IMR-90 (cell line): ENCODE results near the gene BCAS3. TPM values are rescaled to one million over a fixed set of nuclear protein-coding genes. Genes with fewer than 3 reads are reported as not detected.

Source experiments
- ATAC-seq: fragments of 200-7000 bp; cut with Tn5 transposase; 2 replicates; pipeline ENCODE4 v1.9.1; 2020; ENCODE audit warnings: low read depth, mild to moderate bottlenecking, moderate library complexity
- BruUV-seq: library from RNA; stranded (reverse); fragments of 400-500 nt; replicated peaks from 2 replicates; lab custom pipeline; 2021; lab: Mats Ljungman, UMichigan
- CTCF ChIA-PET: fragments of 300-600 bp; formaldehyde crosslinking; extraction: SDS; loops from one replicate; lab custom pipeline; 2021; ENCODE audit warnings: antibody characterized with exemption; lab: Yijun Ruan, JAX
- POLR2A ChIA-PET: fragments of 300-600 bp; sonication (Branson Sonifier 250); formaldehyde crosslinking; loops from one replicate; lab custom pipeline; 2022; ENCODE audit warnings: antibody characterized with exemption; ENCODE audit not compliant: unreplicated experiment; lab: Charles Lee
- DNase-seq: peaks from one replicate; pipeline ENCODE4 v3.0.0; 2013
- H2AFZ ChIP-seq: replicated peaks from 2 replicates; pipeline ENCODE3; 2013; ENCODE audit warnings: low read length, mild to moderate bottlenecking; ENCODE audit not compliant: poor library complexity
- H2AK5ac ChIP-seq: 2 replicates; pipeline ENCODE4 v1.6.1; 2013; ENCODE audit warnings: low read depth, low read length, inconsistent platforms
- H2AK9ac ChIP-seq: replicated peaks from 2 replicates; pipeline ENCODE3; 2013; ENCODE audit warnings: mild to moderate bottlenecking, low read depth, low read length, moderate library complexity; ENCODE audit not compliant: poor library complexity
- H2BK120ac ChIP-seq: 2 replicates; pipeline ENCODE4 v1.6.1; 2013; ENCODE audit warnings: low read depth, low read length, inconsistent platforms
- H2BK15ac ChIP-seq: 3 replicates; pipeline ENCODE4 v1.6.1; 2013; ENCODE audit warnings: low read depth, low read length, inconsistent platforms
- H2BK20ac ChIP-seq: 2 replicates; pipeline ENCODE4 v1.6.1; 2013; ENCODE audit warnings: low read depth, mild to moderate bottlenecking, inconsistent platforms, low read length, moderate library complexity
- H2BK5ac ChIP-seq: 2 replicates; pipeline ENCODE4 v1.6.1; 2013; ENCODE audit warnings: mild to moderate bottlenecking, low read depth, low read length, inconsistent platforms; ENCODE audit not compliant: poor library complexity, severe bottlenecking
- H3K14ac ChIP-seq: replicated peaks from 2 replicates; pipeline ENCODE4 v1.6.1; 2013; ENCODE audit warnings: low read depth, low read length, inconsistent platforms
- H3K18ac ChIP-seq: 2 replicates; pipeline ENCODE4 v1.6.1; 2013; ENCODE audit warnings: low read depth, low read length, control low read depth
- H3K23ac ChIP-seq: 2 replicates; pipeline ENCODE4 v1.6.1; 2013; ENCODE audit warnings: low read depth, low read length, inconsistent platforms
- H3K27ac ChIP-seq: 2 replicates; pipeline ENCODE4 v1.5.1; 2013; ENCODE audit warnings: mild to moderate bottlenecking, control low read depth, low read length; ENCODE audit not compliant: insufficient read depth
- H3K27me3 ChIP-seq: 2 replicates; pipeline ENCODE4 v1.6.1; 2013; ENCODE audit warnings: low read length; ENCODE audit not compliant: control insufficient read depth, insufficient read depth
- H3K36me3 ChIP-seq: 2 replicates; pipeline ENCODE4 v1.6.1; 2013; ENCODE audit warnings: low read length, mixed read lengths; ENCODE audit not compliant: control insufficient read depth, insufficient read depth
- H3K4ac ChIP-seq: 2 replicates; pipeline ENCODE4 v1.6.1; 2013; ENCODE audit warnings: low read depth, low read length, inconsistent platforms
- H3K4me1 ChIP-seq: 2 replicates; pipeline ENCODE4 v1.6.1; 2013; ENCODE audit warnings: low read length, mixed read lengths; ENCODE audit not compliant: control insufficient read depth, insufficient read depth
- H3K4me2 ChIP-seq: 2 replicates; pipeline ENCODE4 v1.6.1; 2013; ENCODE audit warnings: low read depth, mild to moderate bottlenecking, control low read depth, low read length, moderate library complexity
- H3K4me3 ChIP-seq: 2 replicates; pipeline ENCODE4 v1.5.1; 2013; ENCODE audit warnings: low read depth, mild to moderate bottlenecking, control low read depth, low read length, moderate library complexity; ENCODE audit not compliant: insufficient read depth
- H3K56ac ChIP-seq: 2 replicates; pipeline ENCODE4 v1.6.1; 2013; ENCODE audit warnings: low read length, inconsistent platforms; ENCODE audit not compliant: insufficient read depth; ENCODE audit errors: extremely low read depth
- H3K79me1 ChIP-seq, 2 experiments: 2 replicates each; pipeline ENCODE4 v1.6.1; 2013; ENCODE audit warnings: low read length in 2 of 2, inconsistent platforms in 1 of 2, low read depth in 1 of 2
- H3K9ac ChIP-seq: 2 replicates; pipeline ENCODE4 v1.6.1; 2013; ENCODE audit warnings: low read depth, low read length, control low read depth
- H3K9me1 ChIP-seq: 2 replicates; pipeline ENCODE4 v1.6.1; 2013; ENCODE audit warnings: low read length, inconsistent platforms; ENCODE audit not compliant: insufficient read depth
- H3K9me3 ChIP-seq: 2 replicates; pipeline ENCODE4 v1.6.1; 2013; ENCODE audit warnings: low read length; ENCODE audit not compliant: control insufficient read depth, insufficient read depth
- H4K20me1 ChIP-seq: 2 replicates; pipeline ENCODE4 v1.6.1; 2013; ENCODE audit warnings: low read length, inconsistent platforms; ENCODE audit not compliant: insufficient read depth
- H4K5ac ChIP-seq: 2 replicates; pipeline ENCODE4 v1.6.1; 2013; ENCODE audit warnings: mild to moderate bottlenecking, low read depth, low read length, control low read depth
- H4K8ac ChIP-seq, 2 experiments: 2 replicates each; pipeline ENCODE4 v1.6.1; 2013; ENCODE audit warnings: low read depth in 2 of 2, low read length in 2 of 2, control low read depth in 1 of 2, inconsistent platforms in 1 of 2
- H4K91ac ChIP-seq: 2 replicates; pipeline ENCODE4 v1.6.1; 2013; ENCODE audit warnings: low read depth, low read length, inconsistent platforms; ENCODE audit not compliant: insufficient read depth
- BHLHE40 ChIP-seq: fragments of 150-350 bp; IDR thresholded peaks from 2 replicates; pipeline ENCODE4 v1.6.1; 2016; ENCODE audit warnings: mild to moderate bottlenecking, low read depth, low read length
- CEBPB ChIP-seq: IDR thresholded peaks from 2 replicates; pipeline ENCODE4 v1.6.1; 2012; ENCODE audit warnings: low read depth, low read length, improper control_type of control experiment
- CHD1 ChIP-seq: IDR thresholded peaks from 2 replicates; pipeline ENCODE4 v1.6.1; 2012; ENCODE audit warnings: low read depth, low read length, improper control_type of control experiment
- FOS ChIP-seq: fragments of 150-350 bp; IDR thresholded peaks from 2 replicates; pipeline ENCODE4 v1.6.1; 2016; ENCODE audit warnings: low read depth, low read length
- MAFK ChIP-seq: IDR thresholded peaks from 2 replicates; pipeline ENCODE4 v1.6.1; 2012; ENCODE audit warnings: low read depth, low read length, improper control_type of control experiment
- MAZ ChIP-seq: IDR thresholded peaks from 2 replicates; pipeline ENCODE4 v1.6.1; 2012; ENCODE audit warnings: low read depth, mild to moderate bottlenecking, low read length, improper control_type of control experiment, moderate library complexity, borderline replicate concordance
- MXI1 ChIP-seq: IDR thresholded peaks from 2 replicates; pipeline ENCODE4 v1.6.1; 2012; ENCODE audit warnings: low read depth, mild to moderate bottlenecking, low read length, moderate library complexity, borderline replicate concordance
- NFE2L2 ChIP-seq: fragments of 150-350 bp; IDR thresholded peaks from 2 replicates; pipeline ENCODE4 v1.6.1; 2016; ENCODE audit warnings: low read depth, mild to moderate bottlenecking, low read length
- POLR2A ChIP-seq: IDR thresholded peaks from 2 replicates; pipeline ENCODE4 v1.6.1; 2012; ENCODE audit warnings: mild to moderate bottlenecking, low read depth, low read length
- RAD21 ChIP-seq: IDR thresholded peaks from 2 replicates; pipeline ENCODE4 v1.6.1; 2012; ENCODE audit warnings: low read length, improper control_type of control experiment
- RCOR1 ChIP-seq: IDR thresholded peaks from 2 replicates; pipeline ENCODE4 v1.6.1; 2012; ENCODE audit warnings: mild to moderate bottlenecking, low read length, improper control_type of control experiment; ENCODE audit not compliant: insufficient replicate concordance
- RFX5 ChIP-seq: IDR thresholded peaks from 2 replicates; pipeline ENCODE4 v1.8.0; 2012; ENCODE audit warnings: low read depth, mild to moderate bottlenecking, low read length, moderate library complexity
- SMC3 ChIP-seq: fragments of 150-350 bp; IDR thresholded peaks from 2 replicates; pipeline ENCODE4 v1.6.1; 2016; ENCODE audit warnings: low read depth, mild to moderate bottlenecking, antibody characterized with exemption, low read length, moderate library complexity
- dilution Hi-C: fragments of 300-500 bp; cut with HindIII; formaldehyde crosslinking; loops from one replicate; pipeline ENCODE4 v1.14.3; 2018; ENCODE audit warnings: low sequenced_read_pairs; ENCODE audit not compliant: unreplicated experiment
- in situ Hi-C: fragments of 300-500 bp; cut with MboI; formaldehyde crosslinking; loops from 3 replicates; pipeline ENCODE4 v1.14.3; 2019; ENCODE audit warnings: low sequenced_read_pairs, inconsistent platforms, mixed read lengths
- intact Hi-C: fragments of 100-400 bp; cut with micrococcal nuclease; formaldehyde crosslinking; loops from 2 replicates; pipeline ENCODE4 v1.10.0; 2022
- polyA plus RNA-seq, 3 experiments: library from polyadenylated mRNA; depleted of rRNA; stranded (reverse); fragments of >200 nt; gene quantifications; 2 replicates each; pipeline ENCODE4 v1.2.3, GENCODE V29; 2012; ENCODE audit warnings: low replicate concordance in 1 of 3
- total RNA-seq: library from RNA; depleted of rRNA; stranded (reverse); fragments of >200 nt; gene quantifications from 2 replicates; pipeline ENCODE4 v1.2.3, GENCODE V29; 2012
- TF ChIP-seq, protein P1 (sequence below): conservative IDR thresholded peaks from 2 replicates; pipeline ENCODE4 v1.5.1; 2012; ENCODE audit warnings: mild to moderate bottlenecking, low read depth, low read length, improper control_type of control experiment
- TF ChIP-seq, protein P2 (sequence below): fragments of 150-350 bp; IDR thresholded peaks from 2 replicates; pipeline ENCODE4 v1.6.1; 2017; ENCODE audit warnings: mild to moderate bottlenecking, antibody characterized with exemption, low read length, low read depth
- TF ChIP-seq, protein P3 (sequence below): fragments of 150-350 bp; IDR thresholded peaks from 2 replicates; pipeline ENCODE4 v1.6.1; 2016; ENCODE audit warnings: low read depth, mild to moderate bottlenecking, low read length, moderate library complexity, borderline replicate concordance

BCAS3 gene
- total and polyA plus RNA-seq, 2 of the 4 experiments (the other 2 are of a cell fraction) = 6.3 to 27.1 TPM

DNA sequence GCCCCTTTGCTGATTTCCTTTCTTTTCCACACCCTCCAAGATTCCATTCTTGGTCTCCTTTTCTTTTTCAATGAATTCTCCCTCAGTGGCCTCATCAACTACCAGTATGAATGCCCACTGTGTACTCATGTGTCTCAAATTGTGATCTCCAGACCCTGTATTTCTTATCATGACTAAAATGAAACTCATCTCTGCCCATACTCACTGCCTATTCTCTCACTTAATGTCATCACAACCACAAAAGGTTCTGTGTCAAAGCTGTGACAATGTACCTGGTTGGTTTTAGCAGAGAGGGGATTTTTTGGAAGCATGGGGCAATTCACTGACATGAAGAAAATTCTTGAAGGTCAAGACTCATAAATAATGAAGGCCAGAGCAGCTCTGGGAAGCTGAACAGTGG is 763.0 kb downstream of the BCAS3 start:
- ATAC-seq = no peak
- Histone ChIP-seq H4K5ac (no peak overlapping the region), H3K23ac (no peak overlapping the region), H2BK15ac (no peak overlapping the region), H3K4me2 (no peak overlapping the region), H3K4me3 (no peak overlapping the region), H4K91ac (no peak overlapping the region), H3K18ac (no peak overlapping the region), H3K4me1 (peaks cover 4% of the 10 kb centered on the region; the same call in 1 of the 2 replicates), H3K27ac (no peak overlapping the region), H3K9me1 (0 out of 2 replicates have a peak, but pooled peaks cover 3% of the 10 kb centered on the region), H3K4ac (no peak overlapping the region), H3K27me3 (peaks cover 15% of the 10 kb centered on the region), H3K14ac (no peak overlapping the region), H3K79me1 (no peaks in the 10 kb centered on the region), H4K8ac (no peak overlapping the region), H2BK5ac (no peak overlapping the region), H2AFZ (no peak overlapping the region), H3K36me3 (no peaks in the 10 kb centered on the region), H2BK20ac (no peak overlapping the region), H3K9me3 (peaks cover 12% of the 10 kb centered on the region), H2BK120ac (no peak overlapping the region), H2AK5ac (no peak overlapping the region), H3K56ac (no peak overlapping the region), H3K9ac (no peak overlapping the region), H4K20me1 (no peaks in the 10 kb centered on the region), H2AK9ac (no peak overlapping the region)
- BruUV-seq = no TSS peak
- intact Hi-C loops = no loop called here
- in situ Hi-C loops = no loop called here
- TF ChIP-seq RCOR1 (no peak), MAZ (no peak), RAD21 (no peak), NFE2L2 (no peak), CHD1 (no peak), MAFK (no peak), RFX5 (no peak), FOS (no peak), CEBPB (no peak), MXI1 (no peak), BHLHE40 (no peak), SMC3 (no peak), POLR2A (no peak)
- TF ChIP-seq, protein P1, sequence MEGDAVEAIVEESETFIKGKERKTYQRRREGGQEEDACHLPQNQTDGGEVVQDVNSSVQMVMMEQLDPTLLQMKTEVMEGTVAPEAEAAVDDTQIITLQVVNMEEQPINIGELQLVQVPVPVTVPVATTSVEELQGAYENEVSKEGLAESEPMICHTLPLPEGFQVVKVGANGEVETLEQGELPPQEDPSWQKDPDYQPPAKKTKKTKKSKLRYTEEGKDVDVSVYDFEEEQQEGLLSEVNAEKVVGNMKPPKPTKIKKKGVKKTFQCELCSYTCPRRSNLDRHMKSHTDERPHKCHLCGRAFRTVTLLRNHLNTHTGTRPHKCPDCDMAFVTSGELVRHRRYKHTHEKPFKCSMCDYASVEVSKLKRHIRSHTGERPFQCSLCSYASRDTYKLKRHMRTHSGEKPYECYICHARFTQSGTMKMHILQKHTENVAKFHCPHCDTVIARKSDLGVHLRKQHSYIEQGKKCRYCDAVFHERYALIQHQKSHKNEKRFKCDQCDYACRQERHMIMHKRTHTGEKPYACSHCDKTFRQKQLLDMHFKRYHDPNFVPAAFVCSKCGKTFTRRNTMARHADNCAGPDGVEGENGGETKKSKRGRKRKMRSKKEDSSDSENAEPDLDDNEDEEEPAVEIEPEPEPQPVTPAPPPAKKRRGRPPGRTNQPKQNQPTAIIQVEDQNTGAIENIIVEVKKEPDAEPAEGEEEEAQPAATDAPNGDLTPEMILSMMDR = no peak
- TF ChIP-seq, protein P2, sequence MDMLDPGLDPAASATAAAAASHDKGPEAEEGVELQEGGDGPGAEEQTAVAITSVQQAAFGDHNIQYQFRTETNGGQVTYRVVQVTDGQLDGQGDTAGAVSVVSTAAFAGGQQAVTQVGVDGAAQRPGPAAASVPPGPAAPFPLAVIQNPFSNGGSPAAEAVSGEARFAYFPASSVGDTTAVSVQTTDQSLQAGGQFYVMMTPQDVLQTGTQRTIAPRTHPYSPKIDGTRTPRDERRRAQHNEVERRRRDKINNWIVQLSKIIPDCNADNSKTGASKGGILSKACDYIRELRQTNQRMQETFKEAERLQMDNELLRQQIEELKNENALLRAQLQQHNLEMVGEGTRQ = no peak
- TF ChIP-seq, protein P3, sequence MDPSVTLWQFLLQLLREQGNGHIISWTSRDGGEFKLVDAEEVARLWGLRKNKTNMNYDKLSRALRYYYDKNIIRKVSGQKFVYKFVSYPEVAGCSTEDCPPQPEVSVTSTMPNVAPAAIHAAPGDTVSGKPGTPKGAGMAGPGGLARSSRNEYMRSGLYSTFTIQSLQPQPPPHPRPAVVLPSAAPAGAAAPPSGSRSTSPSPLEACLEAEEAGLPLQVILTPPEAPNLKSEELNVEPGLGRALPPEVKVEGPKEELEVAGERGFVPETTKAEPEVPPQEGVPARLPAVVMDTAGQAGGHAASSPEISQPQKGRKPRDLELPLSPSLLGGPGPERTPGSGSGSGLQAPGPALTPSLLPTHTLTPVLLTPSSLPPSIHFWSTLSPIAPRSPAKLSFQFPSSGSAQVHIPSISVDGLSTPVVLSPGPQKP = no peak
- ChIA-PET POLR2A (no interaction called here), CTCF (no interaction called here)
- no peak for DNase-seq
- dilution Hi-C loops = no loop called here
